DND-41 (cell line): Measurements from ENCODE around the gene NRCAM.
A peak's percentile ranks its signal among the peaks of the same experiment; 100 is the strongest.

ENCODE experiments used
- ATAC-seq: fragments of 200-7000 bp; cut with Tn5 transposase; 3 replicates; pipeline ENCODE4 v1.9.1; 2021; ENCODE audit warnings: low read depth; ENCODE audit not compliant: insufficient read depth
- DNase-seq: peaks from one replicate; pipeline ENCODE4 v3.0.0-alpha.2; 2020
- H2AFZ ChIP-seq: 2 replicates; pipeline ENCODE4 v1.6.0; 2012; ENCODE audit warnings: low read depth, low read length
- H3K27ac ChIP-seq: 2 replicates; pipeline ENCODE4 v1.5.1; 2012; ENCODE audit warnings: low read length, inconsistent platforms
- H3K27me3 ChIP-seq: fragments of 200-600 bp; sonication (generic); 2 replicates; pipeline ENCODE4 v1.6.0; 2012; ENCODE audit warnings: low read length, mild to moderate bottlenecking, inconsistent platforms; ENCODE audit not compliant: insufficient read depth, poor library complexity
- H3K36me3 ChIP-seq: 2 replicates; pipeline ENCODE4 v1.5.1; 2012; ENCODE audit warnings: low read length, inconsistent platforms; ENCODE audit not compliant: insufficient read depth
- H3K4me1 ChIP-seq: 2 replicates; pipeline ENCODE4 v1.5.1; 2012; ENCODE audit warnings: mild to moderate bottlenecking, low read length; ENCODE audit not compliant: insufficient read depth
- H3K4me2 ChIP-seq: 2 replicates; pipeline ENCODE4 v1.6.0; 2012; ENCODE audit warnings: mild to moderate bottlenecking, moderate library complexity, low read length, inconsistent platforms; ENCODE audit not compliant: insufficient read depth
- H3K4me3 ChIP-seq, 2 experiments: fragments of 200-600 bp in 1 of 2; shearing (Covaris generic) in 1 of 2; 2 replicates each; pipeline ENCODE4 v1.5.1; 2012 to 2016; ENCODE audit warnings: inconsistent platforms in 2 of 2, low read length in 2 of 2, mild to moderate bottlenecking in 2 of 2, low read depth in 1 of 2, moderate library complexity in 1 of 2
- H3K79me2 ChIP-seq: 2 replicates; pipeline ENCODE4 v1.6.0; 2012; ENCODE audit warnings: low read length, inconsistent platforms; ENCODE audit not compliant: insufficient read depth
- H3K9ac ChIP-seq: 2 replicates; pipeline ENCODE4 v1.6.0; 2012; ENCODE audit warnings: low read depth, mild to moderate bottlenecking, inconsistent platforms, low read length, moderate library complexity
- H3K9me3 ChIP-seq: 2 replicates; pipeline ENCODE4 v1.5.1; 2012; ENCODE audit warnings: low read length, moderate library complexity, mild to moderate bottlenecking, inconsistent platforms; ENCODE audit not compliant: insufficient read depth, severe bottlenecking
- H4K20me1 ChIP-seq: 2 replicates; pipeline ENCODE4 v1.6.0; 2012; ENCODE audit warnings: low read length; ENCODE audit not compliant: insufficient read depth
- EZH2 ChIP-seq: IDR thresholded peaks from 3 replicates; pipeline ENCODE4 v1.6.1; 2012; ENCODE audit warnings: borderline replicate concordance, low read depth, mild to moderate bottlenecking, moderate library complexity, low read length, inconsistent platforms; ENCODE audit not compliant: severe bottlenecking
- TF ChIP-seq, protein P1 (sequence below): IDR thresholded peaks from 2 replicates; pipeline ENCODE4 v1.5.1; 2012; ENCODE audit warnings: borderline replicate concordance, low read length, moderate library complexity, mild to moderate bottlenecking; ENCODE audit not compliant: poor library complexity, severe bottlenecking; ENCODE audit errors: extremely low read depth

Gene NRCAM

DNA sequence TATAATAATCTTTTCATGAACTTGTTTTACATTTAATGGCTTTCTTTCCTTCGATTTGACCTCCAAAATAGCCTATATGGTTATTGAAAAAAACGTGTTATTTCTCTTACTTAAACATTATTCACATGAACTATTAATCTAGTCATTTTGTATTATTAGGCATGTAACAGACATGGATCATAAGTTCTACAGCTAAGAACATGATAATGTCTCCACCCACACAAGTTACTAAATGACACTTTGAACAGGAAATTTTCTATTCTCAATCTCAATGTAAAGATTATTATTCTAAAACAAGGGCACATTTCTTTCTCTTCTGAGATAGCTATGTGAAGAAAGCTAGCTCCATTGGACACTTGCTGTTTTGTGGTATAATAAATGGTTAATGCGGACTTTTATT, 336.0 kb downstream of the NRCAM start:
- no peaks in the 10 kb centered on the region for H3K4me1 ChIP-seq
- no peak overlapping the region for H3K27ac ChIP-seq
- H3K27me3 ChIP-seq = peaks cover 4% of the 10 kb centered on the region
- H2AFZ ChIP-seq = no peak overlapping the region
- no peaks in the 10 kb centered on the region for H3K79me2 ChIP-seq
- no peak overlapping the region for H3K9ac ChIP-seq
- no peak overlapping the region for H3K4me3 ChIP-seq
- H4K20me1 ChIP-seq = no peaks in the 10 kb centered on the region
- ATAC-seq = no peak
- DNase-seq = no peak
- TF ChIP-seq, protein P1, sequence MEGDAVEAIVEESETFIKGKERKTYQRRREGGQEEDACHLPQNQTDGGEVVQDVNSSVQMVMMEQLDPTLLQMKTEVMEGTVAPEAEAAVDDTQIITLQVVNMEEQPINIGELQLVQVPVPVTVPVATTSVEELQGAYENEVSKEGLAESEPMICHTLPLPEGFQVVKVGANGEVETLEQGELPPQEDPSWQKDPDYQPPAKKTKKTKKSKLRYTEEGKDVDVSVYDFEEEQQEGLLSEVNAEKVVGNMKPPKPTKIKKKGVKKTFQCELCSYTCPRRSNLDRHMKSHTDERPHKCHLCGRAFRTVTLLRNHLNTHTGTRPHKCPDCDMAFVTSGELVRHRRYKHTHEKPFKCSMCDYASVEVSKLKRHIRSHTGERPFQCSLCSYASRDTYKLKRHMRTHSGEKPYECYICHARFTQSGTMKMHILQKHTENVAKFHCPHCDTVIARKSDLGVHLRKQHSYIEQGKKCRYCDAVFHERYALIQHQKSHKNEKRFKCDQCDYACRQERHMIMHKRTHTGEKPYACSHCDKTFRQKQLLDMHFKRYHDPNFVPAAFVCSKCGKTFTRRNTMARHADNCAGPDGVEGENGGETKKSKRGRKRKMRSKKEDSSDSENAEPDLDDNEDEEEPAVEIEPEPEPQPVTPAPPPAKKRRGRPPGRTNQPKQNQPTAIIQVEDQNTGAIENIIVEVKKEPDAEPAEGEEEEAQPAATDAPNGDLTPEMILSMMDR = no peak
- no peak for TF ChIP-seq EZH2
- H3K4me2 ChIP-seq = no peak overlapping the region
- H3K36me3 ChIP-seq = no peaks in the 10 kb centered on the region
- H3K9me3 ChIP-seq = no peaks in the 10 kb centered on the region

GRCh38 chr7:108118959-108119358, 337.3 kb downstream of the NRCAM start:
- no peak overlapping the region for H2AFZ ChIP-seq
- no peak overlapping the region for H3K27ac ChIP-seq
- H3K9me3 ChIP-seq = no peaks in the 10 kb centered on the region
- H3K4me1 ChIP-seq = no peaks in the 10 kb centered on the region
- H3K79me2 ChIP-seq = no peaks in the 10 kb centered on the region
- H3K36me3 ChIP-seq = no peaks in the 10 kb centered on the region
- H3K9ac ChIP-seq = no peak overlapping the region
- no peak for ATAC-seq
- H3K4me3 ChIP-seq = no peak overlapping the region
- H4K20me1 ChIP-seq = no peaks in the 10 kb centered on the region
- TF ChIP-seq, protein P1 = no peak
- no peak for TF ChIP-seq EZH2
- H3K27me3 ChIP-seq = peaks cover 4% of the 10 kb centered on the region
- DNase-seq = no peak
- H3K4me2 ChIP-seq = no peak overlapping the region

GRCh38 chr7:108114117-108114841, 342.0 kb downstream of the NRCAM start:
- Histone ChIP-seq H3K4me1 (no peaks in the 10 kb centered on the region), H2AFZ (no peak overlapping the region), H3K27ac (no peak overlapping the region)

More at GRCh38 chr7:108114117-108114841, 342.0 kb downstream of the NRCAM start:
- no peaks in the 10 kb centered on the region for H3K27me3 ChIP-seq
- no peaks in the 10 kb centered on the region for H4K20me1 ChIP-seq
- no peaks in the 10 kb centered on the region for H3K36me3 ChIP-seq
- no peak overlapping the region for H3K9ac ChIP-seq
- TF ChIP-seq EZH2 = no peak
- TF ChIP-seq, protein P1 = peak; percentile 41
- no peak overlapping the region for H3K4me3 ChIP-seq
- DNase-seq = no peak
- H3K9me3 ChIP-seq = no peaks in the 10 kb centered on the region
- no peak overlapping the region for H3K4me2 ChIP-seq
- ATAC-seq = no peak
- H3K79me2 ChIP-seq = no peaks in the 10 kb centered on the region
